Measurements from ENCODE around the gene C5orf63.
"Not testable (repeated sequence)": the region's sequence is repeated elsewhere in the genome, so short reads cannot be mapped to it uniquely, and the experiment has no call there.

Gene C5orf63

DNA sequence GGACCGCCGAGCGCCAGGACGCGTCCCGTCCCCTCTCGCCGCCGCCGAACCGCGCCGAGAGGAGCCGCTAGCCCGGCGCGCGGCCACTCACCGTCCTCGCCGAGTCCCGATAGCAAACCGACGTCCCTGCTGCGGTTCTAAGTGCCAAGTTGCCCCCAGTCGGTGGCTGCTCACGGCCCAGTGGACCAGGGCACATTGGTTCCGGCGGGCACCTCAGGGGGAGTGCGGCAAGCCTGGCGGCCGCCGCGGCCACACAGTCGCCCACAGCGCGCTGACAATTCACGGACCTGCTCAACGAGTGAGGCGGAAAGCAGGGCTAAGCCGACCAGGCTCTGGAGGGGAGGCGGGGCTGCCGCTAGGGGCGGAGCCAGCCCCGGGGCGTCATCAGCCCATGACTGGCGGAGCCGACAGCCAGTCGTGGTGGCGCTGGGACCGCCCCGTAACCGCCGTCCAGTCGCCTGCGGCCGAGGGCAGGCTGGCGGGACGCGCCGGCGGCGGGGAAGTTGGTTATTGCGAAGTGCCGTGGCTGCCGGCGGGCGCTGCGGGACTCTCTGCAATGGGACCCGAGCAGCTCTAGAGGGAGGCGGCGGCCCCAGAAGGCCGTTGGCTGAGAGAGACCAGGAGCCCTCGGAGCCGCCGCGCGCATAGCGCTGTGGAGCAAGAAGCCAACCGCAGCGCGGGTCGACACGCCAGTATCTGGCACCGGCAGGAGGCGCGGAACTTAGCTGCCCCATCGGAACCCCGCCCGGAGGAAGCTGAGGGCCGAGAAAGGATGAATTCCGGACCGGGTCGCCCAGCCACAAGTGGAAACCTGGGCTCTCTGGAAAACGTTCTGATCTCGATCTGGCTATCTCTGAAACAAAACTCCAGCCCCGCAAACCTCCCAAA is 42.8 kb downstream of the C5orf63 start, which contains the start of gene MARCHF3:
Gene MARCHF3, minus strand, starts transcription at position 300 of the 888 bp plus-strand sequence. CDS start 112,387 bp downstream, outside the sequence.
- DNase-seq, result peak; percentile 89

GRCh38 chr5:127029581-127030258 is 43.6 kb downstream of the C5orf63 start:
- peak; percentile 18 for DNase-seq

DNA sequence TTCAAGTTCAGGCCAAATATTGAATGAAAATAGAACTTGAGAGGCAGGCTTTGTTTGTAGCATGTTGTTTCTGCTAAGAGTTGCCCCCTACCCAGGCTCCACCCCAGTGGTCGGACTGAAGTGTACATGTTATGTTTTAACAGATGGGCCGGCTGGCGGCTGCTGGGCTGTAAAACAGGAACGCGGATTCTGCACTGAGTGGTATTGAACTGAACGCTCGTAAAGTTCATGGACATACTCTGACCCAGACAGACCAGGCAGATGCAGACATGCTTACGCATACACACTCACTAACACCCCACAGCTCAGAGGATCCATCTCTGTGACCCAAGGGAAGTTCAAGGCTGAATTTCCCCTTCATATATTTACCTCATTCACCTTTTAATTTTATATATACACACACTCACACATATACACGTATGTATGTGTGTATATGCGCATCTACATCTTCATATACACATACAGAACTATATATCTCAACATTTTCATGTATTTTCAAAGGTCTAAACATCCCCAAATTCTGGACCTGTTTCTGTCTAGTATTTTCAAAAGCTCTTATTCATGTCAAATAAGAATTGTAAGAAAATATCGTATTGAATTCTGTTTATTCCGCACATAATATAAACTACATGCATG is 44.4 kb downstream of the C5orf63 start:
- no peak for DNase-seq

- no peak for DNase-seq
Observed at GRCh38 chr5:127027539-127027938, 45.8 kb downstream of the C5orf63 start.

DNA sequence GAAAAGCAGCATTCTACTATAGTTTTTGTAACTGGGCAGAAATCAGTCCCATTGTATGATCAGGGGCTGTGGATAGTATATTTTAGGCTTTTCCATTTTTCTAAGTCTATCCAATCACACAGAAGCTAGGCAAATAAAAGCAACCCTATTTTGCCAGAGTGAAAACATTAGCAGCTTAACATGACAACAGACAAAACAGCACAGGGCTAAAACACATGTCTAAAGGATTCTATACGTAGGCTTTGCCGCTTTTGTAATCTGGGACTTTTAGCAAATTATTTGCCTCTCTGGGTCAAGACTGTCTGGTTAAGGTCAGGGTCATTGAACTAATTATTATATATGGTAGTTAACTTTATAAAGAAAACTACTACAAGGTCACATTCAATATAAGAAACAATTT is 47.1 kb downstream of the C5orf63 start:
- DNase-seq, result no peak

DNA sequence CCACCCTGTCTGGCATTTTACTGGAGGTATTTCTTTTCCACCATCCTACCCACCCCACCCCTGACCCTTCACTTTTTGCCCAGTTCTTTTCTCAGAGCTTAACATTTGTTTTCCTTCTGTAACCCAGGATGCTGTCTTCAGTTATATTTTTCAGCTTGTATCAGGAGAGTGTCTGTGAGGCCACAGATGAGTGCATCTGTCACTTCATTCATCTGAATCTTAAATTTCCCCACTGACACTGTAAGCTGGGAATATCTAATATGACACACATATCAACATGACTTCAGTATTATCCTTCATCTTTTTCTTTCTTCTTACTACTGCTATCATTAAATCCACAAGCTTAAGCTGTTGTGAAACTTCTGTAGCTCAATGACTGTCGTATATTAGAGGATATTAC is 47.8 kb downstream of the C5orf63 start:
- DNase-seq, result no peak

GRCh38 chr5:127024821-127025220 is 48.5 kb downstream of the C5orf63 start:
- no peak for DNase-seq

DNA sequence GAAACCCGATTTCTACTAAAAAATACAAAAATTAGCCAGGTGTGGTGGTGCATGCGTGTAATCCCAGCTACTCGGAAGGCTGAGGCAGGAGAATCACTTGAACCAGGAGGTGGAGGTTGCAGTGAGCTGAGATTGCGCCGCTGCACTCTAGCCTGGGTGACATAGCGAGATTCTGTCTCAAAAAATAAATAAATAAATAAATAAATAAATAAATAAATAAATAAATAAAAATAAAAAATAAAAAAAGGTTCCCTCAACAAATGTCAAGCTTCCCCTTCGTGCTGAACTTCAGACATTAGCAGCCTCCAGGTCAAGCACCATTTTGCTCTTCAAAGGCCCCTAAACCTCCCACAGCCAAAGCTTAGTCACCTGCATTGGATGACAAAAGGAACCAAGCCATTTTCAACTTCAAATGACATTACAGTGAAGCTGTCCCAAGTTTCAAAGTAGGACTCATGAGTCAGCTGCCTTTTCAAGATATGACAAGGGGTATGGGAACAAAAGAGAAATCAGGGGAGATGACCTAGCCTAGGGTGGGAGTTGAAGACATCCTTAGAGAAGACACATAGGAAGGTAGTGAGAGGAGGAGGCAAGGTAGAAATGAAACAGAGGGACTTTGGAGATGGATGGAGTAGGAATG is 49.6 kb downstream of the C5orf63 start:
- DNase-seq, result not testable (repeated sequence)

DNA sequence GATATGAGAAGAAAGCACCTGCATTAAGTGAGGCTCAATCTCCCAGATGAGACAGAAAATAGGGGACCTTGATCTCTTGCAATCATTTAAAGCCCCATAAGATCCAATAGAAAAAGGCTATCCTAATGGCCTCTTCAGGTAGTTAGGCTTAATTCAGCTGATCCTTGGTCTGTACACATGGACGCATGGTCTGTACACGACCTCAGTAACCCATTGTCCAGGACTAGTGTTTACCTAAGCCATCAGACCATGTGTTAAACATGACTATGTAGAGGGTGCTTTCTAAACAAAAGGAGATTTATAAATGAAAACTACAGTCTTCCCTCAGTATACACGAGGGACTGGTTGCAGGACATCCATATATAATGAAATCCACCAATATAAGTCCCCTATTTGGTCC is 50.5 kb downstream of the C5orf63 start:
- no peak for DNase-seq

GRCh38 chr5:127019928-127020327 is 53.4 kb downstream of the C5orf63 start:
- no peak for DNase-seq

DNA sequence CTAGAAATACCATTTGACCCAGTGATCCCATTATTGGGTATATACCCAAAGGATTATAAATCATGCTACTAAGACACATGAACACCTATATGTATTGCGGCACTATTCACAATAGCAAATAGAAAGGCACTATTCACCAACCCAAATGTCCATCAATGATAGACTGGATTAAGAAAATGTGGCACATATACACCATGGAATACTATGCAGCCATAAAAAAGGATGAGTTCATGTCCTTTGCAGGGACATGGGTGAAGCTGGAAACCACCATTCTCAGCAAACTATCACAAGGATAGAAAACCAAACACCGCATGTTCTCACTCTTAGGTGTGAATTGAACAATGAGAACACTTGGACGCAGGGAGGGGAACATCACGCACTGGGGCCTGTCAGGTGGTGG is 56.6 kb downstream of the C5orf63 start:
- DNase-seq, result not testable (repeated sequence)

- no peak for DNase-seq
Observed at GRCh38 chr5:127015716-127016115, 57.6 kb downstream of the C5orf63 start.

DNA sequence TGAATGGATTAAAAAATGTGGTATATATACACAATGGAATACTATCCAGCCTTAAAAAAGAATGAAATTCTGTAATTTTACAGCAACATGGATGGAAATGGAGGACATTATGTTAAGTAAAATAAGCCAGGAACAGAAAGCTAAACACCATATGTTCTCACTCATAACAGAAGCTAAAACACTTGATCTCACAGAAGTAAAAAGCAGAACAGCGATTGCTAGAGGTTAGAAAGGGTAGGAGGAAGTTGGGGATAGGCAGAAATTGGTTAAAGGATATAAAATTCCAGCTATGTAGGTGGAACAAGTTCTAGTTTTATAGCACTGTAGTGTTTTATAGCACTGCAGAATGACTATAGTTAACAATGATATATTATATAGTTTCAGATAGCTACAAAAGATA is 58.7 kb downstream of the C5orf63 start:
- no peak for DNase-seq

DNA sequence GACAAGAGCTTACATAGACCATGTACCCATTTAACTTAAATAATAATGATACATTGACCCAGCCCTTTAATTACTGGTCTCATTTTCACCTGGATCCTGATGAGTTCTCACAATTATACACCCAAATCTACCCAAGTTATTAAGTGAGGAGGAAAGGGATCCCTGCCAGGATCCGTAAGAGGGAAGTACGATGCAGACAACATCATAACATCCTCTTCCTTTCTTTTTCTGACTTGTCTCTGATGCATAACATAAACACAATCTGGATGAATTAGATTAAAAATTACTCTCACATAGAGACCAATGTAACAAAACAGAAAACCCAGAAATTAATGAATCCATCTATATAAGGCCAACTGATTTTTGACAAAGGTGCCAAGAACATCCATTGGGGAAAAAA is 59.9 kb downstream of the C5orf63 start:
- no peak for DNase-seq

DNA sequence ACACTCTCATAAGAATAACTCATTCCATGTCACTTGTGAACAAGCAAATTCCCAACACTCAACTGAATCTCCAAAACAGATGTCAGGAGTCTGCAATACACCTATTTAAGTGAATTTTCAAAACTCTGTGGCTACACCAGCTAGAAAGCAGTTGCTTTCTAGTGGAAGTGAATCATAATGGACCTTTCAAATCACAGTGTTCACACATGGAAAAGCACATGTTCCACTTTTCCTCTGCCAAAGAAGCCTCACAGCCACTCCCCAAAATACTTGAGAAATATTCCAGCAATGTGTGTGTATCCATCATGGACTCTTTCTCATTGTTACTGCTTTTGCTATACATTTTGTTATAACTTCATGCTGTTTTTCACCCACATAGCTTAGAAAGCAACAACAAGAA is 60.4 kb downstream of the C5orf63 start:
- DNase-seq, result no peak

DNA sequence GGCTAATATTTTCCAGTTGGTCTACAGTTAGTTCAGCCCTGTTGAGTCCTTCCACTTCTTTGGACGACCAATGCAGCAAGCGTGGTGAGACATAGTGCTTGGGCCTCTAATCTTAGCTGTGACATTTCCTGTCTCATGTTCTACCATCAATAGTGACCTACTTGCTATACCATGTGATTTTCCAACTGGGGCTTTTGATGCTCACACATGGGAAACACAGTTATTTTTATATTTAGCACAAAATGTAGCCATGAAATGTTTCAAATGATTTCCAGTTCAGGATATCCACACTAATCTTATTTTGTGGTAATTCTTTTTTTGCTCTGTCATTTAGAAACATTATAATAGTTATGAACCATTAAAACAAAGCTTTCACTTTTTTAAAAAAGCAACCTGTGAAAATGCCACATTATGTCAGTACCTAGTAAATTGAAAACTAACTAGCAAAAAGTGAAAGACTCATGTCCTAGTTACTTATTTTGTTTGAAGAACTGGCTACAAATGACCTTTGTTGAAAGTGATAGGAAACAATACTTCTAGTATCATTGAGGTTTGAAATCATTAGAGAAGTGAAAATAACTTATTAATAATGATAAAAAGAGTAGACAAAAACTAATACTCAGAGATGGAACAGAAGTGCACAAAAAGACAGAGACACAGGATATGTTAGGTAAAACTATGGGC is 61.2 kb downstream of the C5orf63 start:
- DNase-seq, result no peak

DNA sequence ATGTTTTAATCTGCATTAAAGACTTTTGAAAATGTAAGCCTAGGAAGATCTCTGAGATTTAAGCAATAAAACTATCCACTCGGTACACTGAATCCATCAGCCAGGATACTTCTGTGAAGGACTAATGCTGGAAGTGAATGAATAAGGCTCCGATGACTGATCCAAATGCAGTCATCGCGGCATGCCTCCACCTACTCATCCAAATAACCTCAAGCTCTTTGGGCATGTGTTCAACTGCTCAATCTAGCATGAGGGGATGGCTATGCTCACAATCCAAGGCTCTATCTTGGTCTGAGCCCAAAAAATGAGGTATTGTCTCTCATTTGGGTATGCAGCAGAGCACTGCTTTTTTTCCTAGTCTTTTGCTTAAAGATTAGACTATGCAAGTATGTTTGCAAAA is 62.1 kb downstream of the C5orf63 start:
- DNase-seq, result no peak

- no peak for DNase-seq
Observed at GRCh38 chr5:127010362-127010761, 62.9 kb downstream of the C5orf63 start.

DNA sequence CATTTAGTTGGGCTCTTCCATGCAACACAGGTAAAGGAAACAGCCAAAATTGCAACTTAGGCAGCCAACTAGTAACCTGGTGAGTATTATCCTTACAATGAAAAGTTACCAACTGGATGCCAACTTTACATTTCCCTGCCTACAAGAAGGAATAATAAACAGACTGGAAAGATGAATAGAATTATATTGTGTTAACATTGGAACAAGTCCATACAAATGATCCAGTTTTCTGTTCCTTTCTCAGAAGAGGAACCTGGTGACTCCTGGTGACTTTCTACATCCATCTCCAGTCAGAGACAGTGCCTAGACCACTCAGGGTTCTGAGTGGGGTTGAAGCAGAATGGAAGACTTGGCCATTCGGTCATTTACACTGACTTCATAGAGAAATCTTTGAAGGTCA is 63.5 kb downstream of the C5orf63 start:
- no peak for DNase-seq

GRCh38 chr5:127008300-127008975 is 64.9 kb downstream of the C5orf63 start:
- DNase-seq, result no peak

DNA sequence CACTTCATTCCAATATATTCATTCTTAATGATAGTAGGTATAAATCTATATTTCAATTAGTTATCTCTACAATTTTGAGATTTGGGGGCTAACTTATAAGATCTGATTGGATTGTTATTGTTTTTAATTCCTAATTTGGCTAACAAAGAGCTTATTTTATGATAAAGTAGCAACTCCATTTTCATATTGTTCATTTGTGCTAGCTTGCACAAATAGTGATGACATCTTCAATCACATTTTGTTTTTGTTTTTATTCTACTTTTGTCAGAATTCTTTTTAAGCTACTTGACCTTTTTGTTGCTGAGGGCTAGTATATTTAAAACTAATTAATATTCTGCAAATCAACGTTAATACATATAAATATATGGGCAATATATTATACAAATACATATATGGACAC is 65.8 kb downstream of the C5orf63 start:
- no peak for DNase-seq

DNA sequence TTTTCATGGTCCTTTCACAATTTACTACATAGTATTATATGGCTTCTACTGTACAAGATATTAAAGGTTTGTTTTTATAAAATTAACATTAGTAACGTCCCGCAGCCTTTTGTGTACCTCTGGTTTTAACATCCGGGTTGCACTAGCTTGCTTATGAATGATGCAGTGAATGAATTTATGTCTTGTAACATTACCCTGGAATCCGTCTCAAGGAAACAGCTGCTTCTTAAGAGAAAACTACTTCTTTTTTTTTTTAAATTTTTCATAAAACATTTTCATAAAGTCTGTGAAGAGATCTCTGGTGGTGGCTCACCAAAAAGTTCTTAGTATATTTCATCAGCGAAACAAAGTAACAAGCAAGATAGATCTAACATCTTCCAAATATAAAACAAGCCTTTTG is 66.6 kb downstream of the C5orf63 start:
- no peak for DNase-seq
